SK-N-MC (cell line): Measurements from ENCODE around the gene IRX5.

ENCODE experiments used
- DNase-seq: peaks from one replicate; pipeline ENCODE4 v3.0.0-alpha.2; 2011; ENCODE audit warnings: low read depth, low spot score
- H3K27ac ChIP-seq: fragments of 200-600 bp; sonication (generic); 2 replicates; pipeline ENCODE4 v1.5.1; 2016; ENCODE audit warnings: mixed run types
- H3K36me3 ChIP-seq: fragments of 200-600 bp; sonication (generic); 2 replicates; pipeline ENCODE4 v1.6.1; 2017; ENCODE audit warnings: antibody characterized with exemption, low read length, mixed read lengths; ENCODE audit not compliant: insufficient read depth
- H3K4me3 ChIP-seq: fragments of 200-600 bp; sonication (generic); 2 replicates; pipeline ENCODE4 v1.5.1; 2016
- H3K9ac ChIP-seq: fragments of 200-600 bp; sonication (generic); 2 replicates; pipeline ENCODE4 v1.8.0; 2017; ENCODE audit warnings: mixed run types, mixed read lengths; ENCODE audit not compliant: insufficient read length
- H3K9me3 ChIP-seq: fragments of 200-600 bp; sonication (generic); 2 replicates; pipeline ENCODE4 v1.6.1; 2017; ENCODE audit warnings: low read depth, mild to moderate bottlenecking, antibody characterized with exemption, low read length, moderate library complexity, mixed read lengths
- EZH2 ChIP-seq: fragments of 200-600 bp; sonication (generic); IDR thresholded peaks from one replicate; pipeline ENCODE4 v1.6.1; 2017; ENCODE audit warnings: antibody characterized with exemption
- FOXP2 ChIP-seq: optimal IDR thresholded peaks from 2 replicates; pipeline ENCODE3; 2011; ENCODE audit warnings: mild to moderate bottlenecking, moderate library complexity; ENCODE audit not compliant: insufficient read depth; ENCODE audit errors: extremely low read length, control extremely low read depth
- POLR2AphosphoS5 ChIP-seq: IDR thresholded peaks from 2 replicates; pipeline ENCODE4 v1.6.1; 2012; ENCODE audit warnings: mild to moderate bottlenecking, low read depth, low read length, borderline replicate concordance

Gene IRX5

DNA sequence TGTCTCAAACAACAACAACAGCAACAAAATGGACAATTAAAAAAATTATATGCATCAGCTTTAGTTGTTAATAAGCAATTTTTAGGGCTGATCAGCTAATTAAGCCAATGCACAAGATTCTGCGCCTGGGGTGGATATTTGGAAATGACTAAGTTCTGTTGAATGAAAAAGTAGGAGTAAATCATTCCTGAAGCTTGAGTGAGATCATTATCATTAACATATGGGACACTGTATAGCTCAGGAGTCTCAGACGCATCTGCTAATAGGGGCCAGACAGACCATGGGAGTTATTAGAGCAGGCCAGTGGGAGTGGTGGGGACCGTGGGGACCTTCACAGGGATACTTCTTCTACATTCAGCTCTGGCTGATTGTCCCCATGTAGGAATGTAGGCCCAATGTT lies 22.8 kb downstream of the IRX5 start:
- no peak overlapping the region for H3K4me3 ChIP-seq

DNA sequence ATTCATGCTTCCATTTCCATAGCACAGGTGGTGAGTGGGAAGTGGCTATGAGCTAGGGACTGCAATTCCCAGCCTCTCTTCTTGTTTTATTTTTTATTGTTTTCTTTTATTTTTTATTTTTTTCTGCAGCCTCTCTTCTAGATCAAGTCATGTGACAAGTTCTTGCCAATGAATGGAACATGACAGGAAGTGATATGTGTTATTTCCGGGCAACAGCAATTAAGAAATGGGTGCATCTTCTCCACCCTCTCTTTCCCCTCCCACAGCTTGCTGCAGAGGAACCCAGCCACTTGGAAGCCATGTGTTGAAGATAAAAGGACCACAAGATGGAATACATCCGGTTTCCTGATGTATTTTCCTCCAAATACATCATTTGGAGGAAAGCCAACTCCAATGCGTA lies 23.6 kb downstream of the IRX5 start:
- H3K27ac ChIP-seq: no peak overlapping the region
- no peaks in the 10 kb centered on the region for H3K36me3 ChIP-seq
- H3K9ac ChIP-seq: no peak overlapping the region
- TF ChIP-seq POLR2AphosphoS5: no peak
- TF ChIP-seq EZH2: no peak
- TF ChIP-seq FOXP2: no peak
- H3K4me3 ChIP-seq: no peak overlapping the region
- no peaks in the 10 kb centered on the region for H3K9me3 ChIP-seq
- no peak for DNase-seq

More for the DNA sequence above, 22.8 kb downstream of the IRX5 start:
- DNase-seq: no peak
- Histone ChIP-seq H3K9ac (no peak overlapping the region), H3K27ac (no peak overlapping the region), H3K9me3 (no peaks in the 10 kb centered on the region), H3K36me3 (no peaks in the 10 kb centered on the region)
- TF ChIP-seq POLR2AphosphoS5 (no peak), EZH2 (no peak), FOXP2 (no peak)

DNA sequence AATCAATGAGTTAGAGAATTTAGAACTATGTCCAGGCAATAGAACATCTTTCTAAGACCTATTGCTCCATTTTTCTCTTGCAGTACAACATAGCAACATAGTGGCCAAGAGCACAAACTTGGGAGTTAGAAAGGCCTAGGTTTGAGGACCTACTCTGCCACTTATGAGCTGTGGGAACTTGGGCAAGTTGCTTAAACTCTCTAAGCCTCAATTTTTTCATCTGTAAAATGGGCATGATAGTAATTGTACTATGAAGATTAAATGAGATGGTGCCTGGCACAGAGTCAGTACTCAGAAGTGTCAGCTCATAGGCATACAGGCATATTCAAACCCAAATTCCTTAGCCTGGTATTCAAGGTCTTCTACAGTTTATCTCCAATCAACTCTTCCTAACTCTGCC lies 25.1 kb downstream of the IRX5 start:
- Histone ChIP-seq H3K4me3 (no peak overlapping the region), H3K27ac (no peak overlapping the region), H3K9me3 (no peaks in the 10 kb centered on the region), H3K9ac (no peak overlapping the region), H3K36me3 (no peaks in the 10 kb centered on the region)
- DNase-seq: no peak
- TF ChIP-seq EZH2 (no peak), FOXP2 (no peak), POLR2AphosphoS5 (no peak)

DNA sequence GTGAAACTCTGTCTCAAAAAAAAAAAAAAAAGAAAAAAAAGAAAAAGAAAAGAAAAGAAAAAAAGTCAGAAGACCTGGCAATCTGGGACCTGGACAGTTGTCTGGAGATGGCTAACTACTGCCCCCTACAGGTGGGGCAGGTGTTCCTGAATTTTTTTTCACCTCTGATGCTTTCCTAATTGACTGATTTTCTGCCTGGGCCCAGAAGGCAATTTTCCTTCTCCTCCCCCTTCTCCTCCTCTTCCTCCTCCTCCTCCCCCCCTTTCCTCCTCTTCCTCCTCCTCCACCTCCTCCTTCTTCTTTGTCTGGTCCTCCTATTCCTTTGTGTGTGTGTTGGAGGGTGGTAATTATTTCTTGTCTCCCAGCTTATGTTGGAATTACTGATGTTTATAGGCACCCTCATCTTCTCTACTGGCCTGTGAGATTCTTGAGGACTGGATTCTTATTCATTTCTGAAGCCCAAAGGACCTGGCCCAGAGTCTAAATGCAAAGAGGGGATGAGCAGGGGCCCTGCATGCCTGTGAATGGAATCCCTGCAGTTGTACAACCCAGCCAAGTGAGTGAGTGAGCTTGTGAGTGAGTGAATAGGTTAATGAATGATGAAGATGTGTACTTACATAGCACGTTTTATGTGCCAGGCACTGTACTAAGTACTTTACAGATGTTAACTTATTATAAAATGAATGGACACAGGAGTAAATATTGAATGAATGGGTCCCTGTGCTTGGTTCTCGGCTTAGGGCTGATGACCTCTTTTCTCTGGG lies 26.9 kb downstream of the IRX5 start:
- no peak overlapping the region for H3K9ac ChIP-seq
- H3K9me3 ChIP-seq: no peaks in the 10 kb centered on the region
- H3K27ac ChIP-seq: no peak overlapping the region
- H3K36me3 ChIP-seq: no peaks in the 10 kb centered on the region
- TF ChIP-seq EZH2: no peak
- TF ChIP-seq FOXP2: no peak
- TF ChIP-seq POLR2AphosphoS5: no peak
- H3K4me3 ChIP-seq: no peak overlapping the region
- DNase-seq: no peak

DNA sequence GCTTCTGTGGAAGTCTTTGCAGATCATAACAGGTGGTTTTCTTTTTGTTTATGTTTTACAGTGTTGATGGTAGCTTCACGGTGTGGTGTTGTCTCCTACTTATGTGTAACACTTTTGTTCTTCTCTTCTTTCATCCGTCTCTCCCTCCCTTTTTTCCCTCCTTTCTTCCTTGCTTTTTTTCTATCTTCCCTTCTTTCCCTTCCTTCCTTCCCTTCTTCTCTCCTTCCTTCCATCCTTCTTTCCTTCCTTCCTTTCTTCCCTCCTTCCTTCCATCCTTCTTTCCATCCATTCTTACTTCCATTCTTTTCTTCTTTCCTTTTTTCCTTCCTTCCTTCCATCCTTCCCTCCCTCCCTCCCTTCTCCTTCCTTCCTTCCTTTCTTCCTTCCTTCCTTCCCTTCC lies 31.4 kb downstream of the IRX5 start:
- DNase-seq: no peak
- Histone ChIP-seq H3K27ac (no peak overlapping the region), H3K4me3 (no peak overlapping the region), H3K9me3 (no peaks in the 10 kb centered on the region), H3K36me3 (no peaks in the 10 kb centered on the region), H3K9ac (no peak overlapping the region)
- TF ChIP-seq FOXP2 (no peak), EZH2 (no peak), POLR2AphosphoS5 (no peak)

DNA sequence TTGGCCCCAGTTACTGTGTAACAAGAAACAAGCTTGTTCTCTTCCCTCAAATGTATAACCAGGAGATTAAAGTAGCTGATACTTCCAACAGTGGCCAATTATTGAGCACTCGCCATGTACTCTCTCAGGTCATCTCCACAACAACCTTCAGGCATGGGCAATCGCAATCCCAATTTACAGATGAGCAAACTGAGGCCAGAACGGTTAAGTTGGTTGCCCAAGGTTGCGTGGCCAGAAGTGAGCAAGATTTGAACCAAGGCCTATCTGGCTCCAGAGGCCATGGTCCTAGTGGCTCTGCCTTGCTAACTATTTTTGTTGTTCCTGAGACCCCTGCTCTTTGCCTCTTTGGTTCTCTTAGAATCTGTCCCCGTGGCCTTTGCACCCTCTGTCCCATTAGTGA lies 33.6 kb downstream of the IRX5 start:
- Histone ChIP-seq H3K9me3 (no peaks in the 10 kb centered on the region), H3K27ac (no peak overlapping the region), H3K9ac (no peak overlapping the region), H3K36me3 (no peaks in the 10 kb centered on the region), H3K4me3 (no peak overlapping the region)
- DNase-seq: no peak
- TF ChIP-seq POLR2AphosphoS5: no peak
- no peak for TF ChIP-seq EZH2
- no peak for TF ChIP-seq FOXP2

DNA sequence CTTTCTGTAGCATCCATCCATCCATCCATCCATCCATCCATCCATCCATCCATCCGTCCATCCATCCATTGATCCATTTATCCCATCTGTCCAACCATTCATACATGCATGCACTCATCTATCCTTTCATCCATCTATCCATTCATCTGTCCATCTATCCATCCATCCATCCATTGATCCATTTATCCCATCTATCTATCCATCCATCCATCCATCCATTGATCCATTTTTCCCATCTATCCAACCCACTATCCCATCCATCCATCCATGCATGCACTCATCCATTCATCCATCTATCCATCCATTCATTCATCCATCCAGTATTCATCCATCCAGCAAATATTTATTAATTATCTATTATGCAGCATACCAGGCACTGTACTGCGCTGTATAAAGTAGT lies 34.8 kb downstream of the IRX5 start:
- no peak overlapping the region for H3K9ac ChIP-seq
- H3K27ac ChIP-seq: no peak overlapping the region
- no peak for DNase-seq
- no peak overlapping the region for H3K4me3 ChIP-seq
- no peaks in the 10 kb centered on the region for H3K9me3 ChIP-seq
- no peak for TF ChIP-seq FOXP2
- no peak for TF ChIP-seq POLR2AphosphoS5
- TF ChIP-seq EZH2: no peak
- H3K36me3 ChIP-seq: no peaks in the 10 kb centered on the region

DNA sequence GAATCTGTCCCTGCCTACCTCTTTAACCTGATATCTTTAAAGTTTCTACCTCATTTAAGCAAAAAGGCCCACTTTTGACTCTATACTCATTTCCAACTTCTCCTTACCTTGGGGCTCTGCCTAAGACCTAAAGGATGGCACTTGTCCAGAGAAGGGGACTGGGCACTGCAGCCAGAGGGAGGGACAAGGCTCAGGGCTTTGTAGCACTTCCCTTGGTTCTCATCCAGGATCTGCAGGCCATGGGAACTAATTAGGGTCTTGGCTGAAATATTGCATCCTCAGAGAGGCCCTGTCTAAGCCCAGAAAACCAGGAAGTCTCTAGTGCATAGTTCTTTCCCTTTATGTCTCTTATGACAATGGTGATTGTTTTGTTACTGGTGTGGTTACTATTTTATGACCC lies 37.3 kb downstream of the IRX5 start:
- TF ChIP-seq EZH2 (no peak), FOXP2 (no peak), POLR2AphosphoS5 (no peak)
- Histone ChIP-seq H3K4me3 (no peak overlapping the region), H3K9ac (no peak overlapping the region), H3K36me3 (no peaks in the 10 kb centered on the region), H3K27ac (no peak overlapping the region), H3K9me3 (no peaks in the 10 kb centered on the region)
- no peak for DNase-seq

DNA sequence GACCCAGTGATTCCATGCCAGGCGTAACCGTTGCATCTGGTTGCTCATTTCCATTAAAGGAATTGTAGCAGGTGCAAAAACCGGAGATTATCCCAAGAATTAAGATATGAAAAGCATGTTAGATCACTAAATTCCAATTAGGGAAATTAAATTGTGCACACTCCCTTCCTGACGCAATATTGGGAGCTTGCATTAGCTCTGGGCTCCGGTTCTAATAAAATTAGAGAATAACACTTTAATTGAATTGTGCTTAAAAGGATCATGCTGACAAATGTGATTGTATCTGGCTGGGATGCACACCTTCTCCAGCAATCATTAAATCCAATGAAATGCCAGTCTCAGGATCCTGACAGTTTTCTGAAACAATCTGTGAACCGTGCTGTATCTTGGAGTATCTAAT lies 38.1 kb downstream of the IRX5 start:
- Histone ChIP-seq H3K36me3 (no peaks in the 10 kb centered on the region), H3K4me3 (no peak overlapping the region), H3K27ac (no peak overlapping the region), H3K9ac (no peak overlapping the region), H3K9me3 (no peaks in the 10 kb centered on the region)
- DNase-seq: no peak
- TF ChIP-seq FOXP2 (no peak), EZH2 (no peak)
